Right lobe of liver (tissue), 6 donors: Measurements from ENCODE around the gene NSF. TPM values are rescaled to one million over a fixed set of nuclear protein-coding genes. Genes with fewer than 3 reads are reported as not detected.

Experiments
- ATAC-seq, 4 donors: fragments of 200-7000 bp; cut with Tn5 transposase; one replicate each; pipeline ENCODE4 v1.9.1; 2020; ENCODE audit warnings: mild to moderate bottlenecking in 4 of 4, moderate library complexity in 4 of 4
- DNase-seq, 3 donors: peaks; one replicate each; pipeline ENCODE4 v3.0.0-alpha.2; 2020
- H3K27ac ChIP-seq, 3 donors: fragments of 200-600 bp; one replicate each; pipeline ENCODE4 v1.8.0; 2022
- H3K27me3 ChIP-seq, 2 donors: fragments of 200-600 bp; one replicate each; pipeline ENCODE4 v1.8.0; 2022
- H3K36me3 ChIP-seq, 4 donors: fragments of 200-600 bp; sonication (generic) in 1 of 4; one replicate each; pipeline versions ENCODE4 v1.5.1 to v1.8.0; 2017 to 2022; ENCODE audit warnings: control low read depth in 1 of 4
- H3K4me1 ChIP-seq, 4 donors: fragments of 200-600 bp; sonication (generic) in 1 of 4; one replicate each; pipeline versions ENCODE4 v1.5.1 to v1.8.0; 2017 to 2022; ENCODE audit warnings: control low read depth in 1 of 4
- H3K4me3 ChIP-seq, 3 donors: fragments of 200-600 bp; one replicate each; pipeline ENCODE4 v1.8.0; 2022
- H3K9me3 ChIP-seq, 4 donors: fragments of 200-600 bp; sonication (generic) in 1 of 4; one replicate each; pipeline versions ENCODE4 v1.5.1 to v1.8.0; 2017 to 2022; ENCODE audit warnings: control low read depth in 1 of 4
- CTCF ChIP-seq, 4 donors: fragments of 200-600 bp in 3 of 4; fragments of 450-650 bp in 1 of 4; IDR thresholded peaks; one replicate each; pipeline versions ENCODE4 v1.5.1 to v1.8.0; 2016 to 2022; ENCODE audit warnings: antibody characterized with exemption in 4 of 4, mild to moderate bottlenecking in 2 of 4
- POLR2A ChIP-seq: fragments of 450-650 bp; IDR thresholded peaks from one replicate; pipeline ENCODE4 v1.6.1; 2017; ENCODE audit warnings: antibody characterized with exemption, mild to moderate bottlenecking
- WGBS: methylation state at CpG from one replicate; pipeline ENCODE4 v1.1.6; 2018; ENCODE audit warnings: low coverage, low lambda C conversion rate; ENCODE audit not compliant: insufficient coverage; ENCODE audit errors: missing lambda C conversion rate; 5-methylcytosine and 5-hydroxymethylcytosine counted together
- intact Hi-C, 2 donors: fragments of 100-400 bp; cut with DNase I; formaldehyde crosslinking; loops; one replicate each; pipeline versions ENCODE4 v1.11.2 to v1.14.1; 2022
- total RNA-seq, 6 experiments: library from RNA; depleted of rRNA in 2 of 6; stranded (reverse); fragments of >200 nt in 2 of 6; fragmentation: NEBNext Ultra II Directional in 3 of 6; extraction: Animal tissue kit (Norgen Biotek cat#: 25700) in 3 of 6; gene quantifications; one replicate each; pipeline versions ENCODE4 v1.1.0 to v1.2.4, GENCODE V29; 2016 to 2023
- donor health status: DM: no; HTN: yes; CAD: no.
- donor health status: DM: no; HTN: no; CAD: no.
- donor health status: DM: no; HTN: no; CAD: no.
- donor health status: DM: no; HTN: yes; CAD: no.
- donor health status: DM: no; HTN: yes; CAD: no.

NSF gene
- total RNA-seq, 6 experiments from 2014 or later: 16.3 to 27.7 (median 20.8) TPM

DNA sequence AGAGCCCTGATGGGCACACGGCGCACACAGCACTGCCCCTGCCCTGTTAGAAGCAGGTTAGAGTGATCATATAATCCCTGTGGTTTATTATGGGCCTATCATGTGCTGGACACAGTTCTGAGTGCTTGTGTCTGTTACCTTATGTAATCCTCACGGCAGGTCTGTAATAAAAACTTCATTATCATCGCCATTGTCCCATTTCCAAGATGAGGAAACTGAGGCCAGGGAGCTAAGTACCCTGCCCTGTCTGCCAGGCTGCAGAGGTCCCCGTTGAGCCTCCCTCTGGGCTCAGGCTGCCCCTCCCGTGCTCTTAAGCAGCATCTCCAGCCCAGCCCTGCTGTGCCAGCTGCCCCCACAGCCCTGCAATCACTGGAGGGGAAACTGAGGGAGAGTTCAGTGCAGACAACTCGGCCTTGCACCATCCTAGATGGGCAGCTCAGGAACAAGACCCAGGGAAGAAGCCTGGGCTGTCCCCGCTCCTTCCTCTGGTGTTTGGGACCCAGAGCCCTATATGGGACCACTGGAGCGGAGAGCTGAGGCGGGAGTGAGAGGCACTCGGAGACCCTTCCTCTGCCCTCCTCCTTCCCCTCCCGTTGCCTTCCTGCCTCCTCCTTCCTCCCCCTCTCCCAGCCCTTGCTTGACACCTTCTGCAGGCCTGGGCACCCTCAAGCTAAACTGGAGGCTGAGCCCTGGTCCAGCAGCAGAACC lies 186.0 kb downstream of the NSF start:
- DNase-seq: no peak
- no peak overlapping the region for H3K27ac ChIP-seq
- H3K27me3 ChIP-seq: no peaks in the 10 kb centered on the region
- no peaks in the 10 kb centered on the region for H3K36me3 ChIP-seq
- no peaks in the 10 kb centered on the region for H3K9me3 ChIP-seq
- no peak overlapping the region for H3K4me3 ChIP-seq
- intact Hi-C loops: no loop called here
- no peak for ATAC-seq
- WGBS: 87% methylated on average over 3 of the region's 12 CpGs
- TF ChIP-seq POLR2A: no peak
- H3K4me1 ChIP-seq: peaks cover 0 to 5% (median 0%) of the 10 kb centered on the region in 4 donors

DNA sequence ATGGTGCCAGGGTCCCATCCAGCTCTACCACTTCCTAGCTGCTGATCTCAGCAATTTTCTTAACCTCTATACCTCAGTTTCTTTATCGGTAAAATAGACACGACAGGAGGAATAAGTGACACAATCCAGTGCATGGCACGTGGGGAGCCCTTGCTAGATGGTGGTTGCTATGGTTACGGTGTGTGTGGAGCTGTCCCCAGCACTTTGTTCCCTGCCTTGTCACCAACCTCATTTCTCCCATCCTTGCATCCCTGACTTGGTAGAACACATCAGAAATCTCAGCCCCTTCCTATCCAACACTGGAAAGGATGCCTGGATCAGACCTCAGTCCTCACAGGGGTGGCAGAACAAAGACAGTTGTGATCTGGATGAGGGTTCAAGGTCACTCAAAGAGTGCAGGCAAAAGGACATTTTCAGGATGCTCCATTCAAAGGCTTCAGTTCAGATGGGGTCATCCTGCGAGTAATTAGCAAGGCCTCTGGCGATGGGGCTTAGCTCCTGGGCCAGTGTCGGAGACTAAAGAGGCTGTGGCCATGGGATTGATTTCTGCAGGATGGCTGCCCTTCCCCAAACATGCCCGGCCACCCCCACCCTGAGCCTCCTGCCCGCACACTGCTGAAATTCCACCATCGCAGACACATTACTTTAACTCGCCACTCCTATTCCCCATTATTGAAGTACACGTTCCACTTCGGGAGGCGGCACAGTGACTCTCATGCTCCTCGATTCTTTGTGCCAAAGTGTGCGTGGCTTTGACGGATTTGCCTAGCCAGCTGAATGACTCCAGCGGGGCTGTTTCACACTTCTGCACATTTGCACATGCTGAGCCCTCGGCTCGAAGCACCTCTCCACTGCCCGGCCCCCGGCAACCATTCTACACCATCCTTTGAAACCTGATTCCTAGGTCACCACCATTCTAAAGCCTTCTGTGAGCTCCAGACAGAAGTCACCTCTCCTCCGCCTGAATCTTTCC lies 187.8 kb downstream of the NSF start:
- H3K27ac ChIP-seq: no peak overlapping the region
- H3K27me3 ChIP-seq: no peaks in the 10 kb centered on the region
- peaks cover 0 to 6% (median 0%) of the 10 kb centered on the region in 4 donors for H3K4me1 ChIP-seq
- no peak overlapping the region for H3K4me3 ChIP-seq
- no peak for TF ChIP-seq POLR2A
- no peak for TF ChIP-seq CTCF (IDR thresholded peaks at IDR 0.05)
- H3K36me3 ChIP-seq: no peaks in the 10 kb centered on the region
- H3K9me3 ChIP-seq: no peaks in the 10 kb centered on the region
- DNase-seq: no peak
- WGBS: 74% methylated on average over 17 of the region's 23 CpGs
- ATAC-seq: no peak
- intact Hi-C loops: no loop called here

DNA sequence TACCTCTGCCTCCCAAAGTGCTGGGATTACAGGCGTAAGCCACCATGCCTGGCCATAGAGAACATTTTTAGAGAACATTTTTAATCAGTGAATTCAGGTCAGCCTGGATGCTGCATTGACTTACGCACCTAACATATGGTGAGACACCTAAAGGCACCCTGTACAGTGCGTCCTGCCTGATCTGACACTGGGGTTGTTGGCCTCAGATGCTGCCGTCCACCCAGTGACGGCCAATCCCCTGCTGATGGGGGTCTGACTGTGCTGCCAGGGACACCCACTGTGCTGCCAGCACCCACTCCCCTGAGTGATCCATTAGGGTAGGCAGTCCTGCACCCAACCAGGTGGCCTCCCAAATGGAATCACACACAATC lies 189.5 kb downstream of the NSF start:
- intact Hi-C loops: no loop called here
- DNase-seq (no peak), ATAC-seq (no peak)
- Histone ChIP-seq H3K4me3 (no peak overlapping the region), H3K4me1 (peaks cover 0 to 7% (median 0%) of the 10 kb centered on the region in 4 donors), H3K36me3 (no peaks in the 10 kb centered on the region), H3K27ac (no peak overlapping the region), H3K27me3 (no peaks in the 10 kb centered on the region), H3K9me3 (no peaks in the 10 kb centered on the region)
- TF ChIP-seq CTCF (IDR thresholded peaks at IDR 0.05) (no peak), POLR2A (no peak)
- WGBS: 100% methylated on average over 1 of the region's 5 CpGs

DNA sequence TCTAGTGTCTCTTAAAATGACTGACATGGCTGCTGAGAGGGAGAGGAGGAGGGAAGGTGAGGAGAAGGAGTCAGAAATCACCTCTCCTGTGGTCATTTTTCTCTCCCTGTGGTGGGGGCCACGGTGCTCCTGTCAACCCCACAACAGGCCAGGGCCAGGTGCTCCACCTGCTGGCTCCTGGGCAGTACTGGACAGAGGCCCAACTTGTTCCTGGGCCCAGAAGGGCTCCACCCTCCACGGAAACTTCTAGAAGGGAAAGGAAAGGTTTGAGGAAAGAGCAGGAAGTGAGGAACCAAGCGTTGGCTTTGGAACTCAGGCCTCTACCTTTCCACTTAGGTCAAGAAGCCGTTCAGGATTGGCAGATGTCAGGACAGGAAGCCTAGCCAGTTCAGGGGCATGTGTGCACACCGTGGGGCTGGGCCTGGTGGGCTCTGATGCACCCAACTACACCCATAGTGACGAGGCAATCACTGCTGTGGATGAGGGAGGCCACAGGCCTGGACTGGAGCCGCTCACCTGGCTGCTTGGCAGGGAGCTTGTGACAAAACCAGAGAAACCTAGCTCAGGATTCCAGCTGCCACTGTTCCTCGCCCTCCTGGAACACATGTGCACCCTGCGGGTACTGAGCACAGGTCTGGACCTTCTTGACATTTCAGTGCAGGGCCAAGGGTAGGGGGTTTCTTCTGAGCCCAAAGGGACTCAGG lies 191.9 kb downstream of the NSF start:
- DNase-seq (peak in 2 of 3 donors; percentile 67), ATAC-seq (peak; percentile 81 to 93 (median 87))
- Histone ChIP-seq H3K36me3 (no peaks in the 10 kb centered on the region), H3K4me3 (no peak overlapping the region), H3K4me1 (peaks cover 0 to 7% (median 0%) of the 10 kb centered on the region in 4 donors), H3K27me3 (no peaks in the 10 kb centered on the region), H3K9me3 (no peaks in the 10 kb centered on the region), H3K27ac (no peak overlapping the region)
- TF ChIP-seq CTCF (IDR thresholded peaks at IDR 0.05) (peak; percentile 73 to 83 (median 76)), POLR2A (no peak)
- WGBS: 11% methylated on average over 3 of the region's 9 CpGs
- intact Hi-C loops: no loop called here
